Muscle of back (tissue), 13 donors: ENCODE measurements around the gene METTL14. TPM values are rescaled to one million over a fixed set of nuclear protein-coding genes. Genes with fewer than 3 reads are reported as not detected.
"Not testable (repeated sequence)": the region's sequence is repeated elsewhere in the genome, so short reads cannot be mapped to it uniquely, and the experiment has no call there.

Source experiments
- DNase-seq, 3 donors: peaks; one replicate each; pipeline versions ENCODE4 v3.0.0 to v3.0.0-alpha.2; 2013
- long read RNA-seq, 9 donors: transcript quantifications; one replicate each; lab custom pipeline, GENCODE V29; 2026
- polyA plus RNA-seq, 10 donors: library from polyadenylated mRNA; unstranded; fragments of 120-200 nt; gene quantifications; one replicate each; pipeline ENCODE4 v1.2.1, GENCODE V29; 2013; ENCODE audit not compliant: insufficient read length in 10 of 10

Gene METTL14
- 10 to 100 TPM; 25.7 to 38.9 (median 28.2) TPM for polyA plus RNA-seq
- long read RNA-seq, donor 1, full-length matches to known transcripts = 2 of 17 reads
- long read RNA-seq, donor 1, partial matches to known transcripts = 15 of 17 reads
- long read RNA-seq, donor 1, other reads (novel, unspliced or antisense) = 0 of 17 reads
- long read RNA-seq, donor 2, full-length matches to known transcripts = 2 of 18 reads
- long read RNA-seq, donor 2, partial matches to known transcripts = 16 of 18 reads
- long read RNA-seq, donor 2, other reads (novel, unspliced or antisense) = 0 of 18 reads
- long read RNA-seq, donor 3 = 0 reads
- long read RNA-seq, donor 4, full-length matches to known transcripts = 1 of 1 reads
- long read RNA-seq, donor 4, partial matches to known transcripts = 0 of 1 reads
- long read RNA-seq, donor 4, other reads (novel, unspliced or antisense) = 0 of 1 reads
- long read RNA-seq, donor 5, full-length matches to known transcripts = 5 of 5 reads
- long read RNA-seq, donor 5, partial matches to known transcripts = 0 of 5 reads
- long read RNA-seq, donor 5, other reads (novel, unspliced or antisense) = 0 of 5 reads
- long read RNA-seq, donor 6, full-length matches to known transcripts = 5 of 15 reads
- long read RNA-seq, donor 6, partial matches to known transcripts = 10 of 15 reads
- long read RNA-seq, donor 6, other reads (novel, unspliced or antisense) = 0 of 15 reads
- long read RNA-seq, donor 7, full-length matches to known transcripts = 2 of 2 reads
- long read RNA-seq, donor 7, partial matches to known transcripts = 0 of 2 reads
- long read RNA-seq, donor 7, other reads (novel, unspliced or antisense) = 0 of 2 reads
- long read RNA-seq, donor 8, full-length matches to known transcripts = 1 of 19 reads
- long read RNA-seq, donor 8, partial matches to known transcripts = 18 of 19 reads
- long read RNA-seq, donor 8, other reads (novel, unspliced or antisense) = 0 of 19 reads
- long read RNA-seq, donor 9, full-length matches to known transcripts = 1 of 1 reads
- long read RNA-seq, donor 9, partial matches to known transcripts = 0 of 1 reads
- long read RNA-seq, donor 9, other reads (novel, unspliced or antisense) = 0 of 1 reads

DNA sequence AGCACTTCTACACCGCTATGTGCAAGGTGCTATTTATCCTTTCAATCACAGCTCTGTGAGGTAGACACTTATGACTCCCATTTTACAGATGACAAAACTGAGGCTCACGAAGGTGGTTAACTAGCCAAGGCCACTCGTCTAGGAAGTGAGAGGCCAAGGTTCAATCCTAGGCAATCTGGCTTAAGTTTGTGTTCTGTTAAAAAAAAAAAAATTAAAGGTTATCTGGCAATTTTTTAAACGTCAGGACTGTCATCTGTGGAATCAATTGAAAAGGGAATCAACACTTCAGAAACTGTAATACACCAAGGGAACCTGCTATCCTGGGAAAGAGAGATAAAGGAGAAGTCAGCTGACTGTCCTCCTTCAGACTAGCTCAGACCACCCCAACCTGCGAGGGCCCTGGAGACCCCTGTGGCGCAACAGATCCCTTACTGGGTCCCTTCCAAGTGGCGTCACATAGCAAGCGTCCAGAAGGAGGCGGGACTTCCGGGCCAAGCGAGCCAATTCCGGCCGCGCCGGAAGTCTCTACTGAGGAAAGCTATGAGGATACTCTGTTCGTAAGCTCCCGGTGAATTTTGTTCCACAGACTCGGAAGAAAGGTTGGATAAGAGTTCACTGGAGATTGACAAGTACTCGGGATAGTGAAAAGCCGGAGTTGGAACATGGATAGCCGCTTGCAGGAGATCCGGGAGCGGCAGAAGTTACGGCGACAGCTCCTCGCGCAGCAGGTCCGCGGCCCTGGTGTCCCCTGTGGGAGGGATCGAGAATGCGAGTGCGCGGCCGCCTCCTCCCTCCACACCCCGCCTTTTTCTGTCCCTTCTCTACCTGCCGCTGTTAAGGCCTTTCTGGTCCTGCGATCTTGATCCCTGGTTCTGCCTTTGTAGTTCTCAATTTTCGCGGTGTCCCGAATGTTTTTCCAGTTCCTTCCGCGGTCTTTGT, at the start of gene METTL14:
Gene METTL14 (plus strand): TSS at position 520 of the 939 bp plus-strand sequence. CDS start 143 bp downstream, at position 663.
- peak; percentile 93 to 99 (median 96) for DNase-seq

DNA sequence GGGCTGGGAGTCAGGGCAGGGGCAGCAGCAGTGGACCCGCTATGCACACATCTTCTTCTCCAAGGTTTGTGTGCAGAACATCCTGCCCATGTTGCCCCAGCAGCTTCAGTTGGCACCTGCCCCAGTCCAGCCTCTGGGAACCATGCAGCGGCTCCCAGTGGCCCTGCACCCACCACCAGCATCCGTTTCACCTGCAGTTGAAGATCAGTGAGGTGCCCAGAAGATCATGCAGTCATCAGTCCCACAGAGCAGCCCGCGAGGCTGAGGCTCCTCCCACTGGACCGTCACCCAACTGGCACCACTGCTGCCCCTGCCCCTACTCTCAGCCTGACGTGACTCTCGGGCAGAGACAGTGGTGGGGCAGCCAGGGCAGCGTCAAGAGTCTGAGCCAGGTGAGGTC, 49.1 kb upstream of the METTL14 start:
- DNase-seq = not testable (repeated sequence)

DNA sequence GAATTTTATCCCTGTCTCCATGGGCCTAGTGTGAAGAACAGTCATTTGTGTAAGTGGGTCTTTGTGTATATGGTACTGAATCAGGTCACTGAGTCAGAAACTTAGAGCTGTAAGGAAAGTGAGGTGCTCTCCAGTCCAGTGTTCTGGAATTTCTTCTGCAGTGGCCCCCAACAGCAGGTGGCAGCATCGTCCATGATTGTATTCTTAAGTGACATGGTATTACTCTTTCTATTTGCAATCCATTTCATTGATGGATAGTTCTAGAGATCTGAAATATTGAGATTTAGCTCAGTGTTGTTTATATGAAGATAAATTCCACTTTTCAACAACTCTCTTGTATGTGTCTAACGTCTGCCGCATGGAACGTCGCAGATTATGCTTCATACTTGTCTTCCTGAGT, 20.5 kb upstream of the METTL14 start:
- DNase-seq = not testable (repeated sequence)

DNA sequence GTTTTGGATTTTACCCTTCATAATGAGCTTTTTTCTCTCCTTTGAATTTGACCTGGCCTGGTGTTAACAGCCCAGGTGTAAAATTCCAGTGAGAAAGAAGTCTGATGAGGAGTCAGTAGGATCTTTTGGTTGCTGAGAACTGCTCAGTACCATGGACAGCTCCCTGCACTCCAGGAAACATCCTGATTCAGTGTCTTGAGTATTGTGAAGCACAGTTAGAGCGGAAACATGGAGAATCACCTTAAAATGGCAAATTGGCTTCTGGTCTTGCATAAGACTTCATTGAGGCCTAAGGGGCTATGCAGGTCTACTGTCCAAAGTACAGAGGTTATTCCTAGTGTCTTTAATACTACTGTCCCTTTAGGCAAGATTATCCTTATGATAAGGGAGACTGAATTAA, 16.0 kb upstream of the METTL14 start:
- DNase-seq = peak; percentile 64 to 80 (median 78)

DNA sequence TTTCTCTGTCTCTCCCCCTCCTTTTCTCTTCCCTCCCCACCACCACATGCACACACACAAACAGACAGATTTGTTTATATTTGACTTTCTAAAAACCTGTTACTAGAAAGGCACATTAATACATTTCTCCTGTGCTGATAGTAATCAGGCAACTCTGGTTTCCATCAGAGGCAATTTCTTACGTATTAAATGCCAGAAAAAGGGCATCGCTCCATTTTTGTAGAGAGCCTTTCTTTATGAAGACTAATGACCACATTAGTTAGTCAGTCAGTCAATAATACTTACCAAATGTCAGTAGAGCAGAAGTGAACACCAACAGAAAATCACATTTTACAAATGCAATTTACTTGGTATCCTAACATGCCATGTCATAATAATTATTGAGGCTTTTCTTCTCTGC, 14.2 kb upstream of the METTL14 start:
- DNase-seq = not testable (repeated sequence)

DNA sequence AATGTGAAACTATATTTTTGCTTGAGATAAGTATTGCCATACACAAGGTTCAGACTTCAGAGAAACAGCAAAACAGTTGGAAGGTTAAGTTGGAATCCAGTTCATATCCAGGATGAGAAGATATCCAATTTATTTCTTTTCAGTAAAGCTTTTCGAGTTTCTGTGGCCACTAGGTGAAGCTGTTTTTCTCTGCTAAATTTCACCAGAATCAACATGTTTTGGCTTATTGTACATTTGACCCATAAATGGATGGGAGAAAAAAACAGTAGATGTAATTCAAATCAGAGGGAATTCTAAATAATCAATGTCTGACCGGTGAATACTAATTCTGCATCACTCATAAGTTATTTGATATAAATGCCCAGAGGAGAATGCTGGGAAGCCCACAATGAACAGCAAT, 9.1 kb upstream of the METTL14 start:
- DNase-seq = no peak

DNA sequence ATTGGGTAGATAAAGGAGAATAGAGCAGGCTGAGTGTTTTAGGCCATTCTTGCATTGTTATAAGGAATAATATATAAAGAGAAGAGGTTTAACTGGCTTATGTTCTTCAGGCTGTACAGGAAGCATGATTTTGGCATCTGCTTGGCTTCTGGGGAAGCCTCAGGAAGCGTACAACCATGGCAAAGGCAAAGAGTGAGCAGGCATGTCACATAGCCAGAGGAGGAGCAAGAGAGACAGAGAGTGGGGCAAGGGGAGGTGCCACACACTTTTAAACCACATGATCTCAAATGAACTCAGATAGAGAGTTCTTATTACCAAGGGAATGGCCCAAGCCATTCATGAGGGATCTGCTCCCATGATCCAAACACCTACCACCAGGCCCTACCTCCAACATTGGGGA, 4.4 kb upstream of the METTL14 start:
- no peak for DNase-seq

DNA sequence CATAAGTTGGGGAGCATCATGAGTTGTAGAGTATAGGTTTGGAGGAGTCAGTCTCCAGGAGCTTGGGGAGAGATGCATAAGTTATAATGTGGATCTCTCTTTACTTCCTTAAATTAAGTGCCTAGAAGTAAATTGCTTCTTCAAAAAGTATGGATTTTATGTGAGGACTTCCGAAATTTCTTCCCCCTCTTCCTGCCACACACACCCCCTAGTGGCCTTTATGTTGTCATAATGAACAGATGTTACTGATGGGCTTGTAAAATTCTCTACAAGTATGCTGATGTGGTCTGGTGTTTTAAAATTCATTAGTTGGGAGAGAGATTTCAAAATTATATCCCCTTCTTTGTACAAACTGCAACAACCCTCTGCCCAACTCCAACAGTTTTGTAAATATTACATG, 2.3 kb upstream of the METTL14 start:
- DNase-seq = peak in 2 of 3 donors; percentile 4 to 8

DNA sequence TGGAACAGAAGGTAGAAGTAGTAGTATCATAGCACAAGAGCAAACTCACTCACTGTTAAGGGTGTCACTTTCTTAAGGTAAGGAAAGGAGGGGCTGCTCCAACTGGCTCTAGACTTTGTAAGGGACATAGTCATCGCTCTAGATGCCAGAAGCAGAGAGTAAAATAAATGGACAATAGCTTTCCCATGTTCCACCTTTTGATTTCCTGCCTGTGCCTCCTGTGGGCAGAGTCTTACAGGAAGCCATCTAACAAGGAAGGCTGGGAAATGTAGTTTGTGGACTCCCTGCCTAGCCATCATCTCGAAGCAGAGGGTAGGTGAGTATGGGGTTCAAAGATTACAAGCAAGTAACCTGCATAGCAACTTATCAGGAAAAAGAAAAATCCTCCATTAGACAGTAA, 1.7 kb upstream of the METTL14 start:
- DNase-seq = no peak

DNA sequence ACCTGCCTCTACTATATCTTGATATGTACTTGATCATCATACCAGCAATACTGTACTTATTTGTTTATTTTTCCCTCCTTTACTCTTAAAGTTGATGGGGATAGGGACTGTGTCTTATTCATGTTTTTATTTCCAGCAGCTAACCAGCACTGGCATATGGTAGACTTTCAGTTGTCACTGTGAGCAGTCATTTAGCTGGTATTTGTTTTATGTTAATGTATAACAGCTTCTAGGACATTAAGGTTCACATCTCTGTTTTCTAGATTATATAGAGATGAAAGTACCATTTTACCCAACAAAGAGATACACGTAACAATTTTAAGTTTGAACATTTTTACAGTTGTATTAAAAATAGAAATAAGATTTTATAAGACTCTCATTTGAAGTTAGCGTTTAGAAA, 17.9 kb downstream of the METTL14 start:
- DNase-seq = no peak

DNA sequence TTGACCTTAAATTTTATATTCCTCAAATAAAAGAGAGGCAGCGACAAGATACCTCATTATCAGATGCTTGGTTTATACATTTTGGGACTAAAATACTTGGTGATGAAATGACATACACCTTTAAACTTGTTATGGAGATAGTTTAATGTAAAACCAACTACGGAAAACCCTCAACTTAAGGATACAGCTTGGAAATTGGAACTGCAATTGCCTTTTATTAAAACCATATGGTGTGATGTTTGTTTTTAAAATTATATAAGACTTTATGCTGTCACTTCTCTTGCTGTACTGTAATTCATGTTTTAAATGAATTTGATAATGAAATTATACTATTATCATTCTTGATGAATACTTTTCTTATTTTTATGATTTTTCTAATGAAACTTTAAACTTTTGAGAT, 25.9 kb downstream of the METTL14 start:
- peak in 2 of 3 donors; percentile 21 to 41 for DNase-seq

DNA sequence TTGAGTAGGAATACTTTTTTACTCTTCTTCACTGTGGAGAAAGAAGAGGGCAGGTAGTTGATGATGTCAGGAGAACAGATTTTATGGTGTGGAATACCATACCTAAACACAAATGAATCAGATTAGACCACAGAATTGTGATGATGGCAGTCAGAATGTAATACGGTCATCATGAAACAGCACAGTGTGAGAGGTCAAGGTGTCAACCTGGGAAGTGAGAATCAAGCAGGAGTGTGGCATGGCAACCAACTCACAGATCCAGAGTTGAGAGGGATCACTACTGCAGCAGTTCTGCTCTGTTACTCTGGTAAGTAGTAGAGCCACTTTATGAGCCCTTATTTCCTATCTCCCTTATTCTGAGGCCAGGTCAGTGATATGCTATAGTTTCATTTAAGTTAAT, 27.7 kb downstream of the METTL14 start:
- DNase-seq = no peak

DNA sequence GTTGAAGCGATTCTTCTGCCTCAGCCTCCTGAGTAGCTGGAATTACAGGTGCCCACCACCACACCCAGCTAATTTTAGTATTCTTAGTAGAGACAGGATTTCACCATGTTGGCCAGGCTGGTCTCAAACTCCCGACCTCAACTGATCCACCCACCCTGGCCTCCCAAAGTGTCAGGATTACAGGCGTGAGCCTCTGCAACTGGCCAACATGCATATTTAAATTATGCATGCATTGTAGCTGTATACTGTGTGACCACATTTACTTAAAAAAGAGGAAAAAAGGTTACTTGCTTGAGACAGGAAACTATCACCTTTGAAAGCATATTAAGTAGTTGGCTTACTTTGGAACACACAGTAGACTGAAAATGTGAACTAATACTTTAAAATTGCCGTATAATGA, 29.5 kb downstream of the METTL14 start:
- no peak for DNase-seq

DNA sequence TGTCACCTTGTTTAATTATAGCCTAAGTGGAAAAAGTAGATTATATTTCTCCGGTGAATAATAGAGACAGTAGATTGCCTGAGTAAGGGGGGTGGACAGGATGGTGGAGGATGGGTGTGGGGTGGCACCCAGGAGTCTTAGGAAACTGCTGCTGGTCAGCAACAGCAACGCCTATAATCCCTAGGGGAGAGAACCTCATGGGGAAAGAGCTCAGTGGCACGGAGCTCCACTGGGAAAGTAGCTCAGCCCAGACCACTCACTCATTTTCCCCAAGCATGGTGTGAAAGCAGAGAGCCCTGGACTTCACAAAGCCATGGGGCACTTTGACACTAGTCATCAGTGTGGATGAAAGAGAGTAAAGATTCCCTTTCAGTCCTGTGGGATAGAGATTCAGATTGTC, 31.1 kb downstream of the METTL14 start:
- no peak for DNase-seq

DNA sequence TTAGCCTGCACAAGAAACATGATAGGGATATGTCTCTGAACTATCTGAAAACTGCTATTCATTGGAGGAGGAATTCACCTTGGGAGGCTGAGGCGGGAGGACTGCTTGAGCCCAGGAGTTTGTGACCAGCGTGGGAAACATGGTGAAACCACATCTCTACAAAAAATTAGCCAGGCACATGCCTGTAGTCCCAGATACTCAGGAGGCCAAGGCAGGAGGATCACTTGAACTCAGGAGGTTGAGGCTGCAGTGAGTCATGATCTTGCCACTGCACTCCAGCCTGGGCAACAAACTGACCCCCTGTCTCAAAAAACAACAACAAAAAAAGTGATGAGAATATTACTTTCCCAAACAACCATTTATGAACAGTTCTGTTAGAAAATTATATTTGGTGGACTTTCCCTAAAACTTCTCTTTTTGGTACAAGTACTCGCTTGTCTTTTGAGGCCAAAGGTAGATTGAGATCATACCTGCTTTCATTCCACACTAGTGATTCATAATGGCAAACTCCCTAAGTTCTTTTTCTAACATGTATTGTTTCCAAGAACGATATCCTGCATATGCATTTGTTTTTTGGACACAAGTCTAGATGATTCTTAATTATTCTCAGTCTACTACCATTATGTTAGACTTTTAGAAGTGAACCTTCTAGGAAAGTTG, 33.4 kb downstream of the METTL14 start:
- DNase-seq = no peak

DNA sequence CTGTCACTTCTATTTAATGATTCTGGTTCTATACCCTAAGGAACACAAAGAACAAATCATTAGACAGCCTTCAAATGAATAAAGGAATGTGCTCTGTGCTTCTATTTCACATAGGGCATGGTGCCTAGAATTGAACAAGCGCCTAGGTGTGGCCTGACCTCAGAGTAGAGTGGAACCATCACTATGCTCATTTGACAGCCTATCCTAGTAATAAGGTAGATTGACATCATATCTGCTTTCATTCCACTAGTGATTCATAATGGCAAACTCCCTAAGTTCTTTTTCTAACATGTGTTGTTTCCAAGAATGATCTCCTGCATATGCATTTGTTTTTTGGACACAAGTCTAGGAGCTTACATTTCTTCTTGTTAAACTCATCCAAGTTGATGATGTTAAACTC, 36.6 kb downstream of the METTL14 start:
- DNase-seq = no peak

DNA sequence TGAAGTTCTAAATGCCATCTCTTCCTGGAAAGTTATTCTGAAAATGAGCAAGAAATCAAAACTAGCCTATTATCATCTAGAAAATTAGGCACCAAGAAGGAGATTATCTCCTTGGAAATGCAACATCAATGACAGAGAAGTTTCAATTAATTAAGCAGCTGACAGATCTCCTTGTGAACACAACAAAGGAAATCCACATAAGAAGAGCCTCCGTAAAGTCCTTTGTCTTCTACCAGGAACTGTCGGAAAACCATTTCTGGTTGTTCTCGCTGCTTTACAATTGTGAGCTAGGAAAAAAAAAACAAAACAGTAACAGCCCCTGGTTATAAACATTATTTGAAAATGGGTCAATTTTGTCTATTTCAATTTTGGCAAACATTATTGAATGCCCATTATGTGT, 38.2 kb downstream of the METTL14 start:
- DNase-seq = no peak

DNA sequence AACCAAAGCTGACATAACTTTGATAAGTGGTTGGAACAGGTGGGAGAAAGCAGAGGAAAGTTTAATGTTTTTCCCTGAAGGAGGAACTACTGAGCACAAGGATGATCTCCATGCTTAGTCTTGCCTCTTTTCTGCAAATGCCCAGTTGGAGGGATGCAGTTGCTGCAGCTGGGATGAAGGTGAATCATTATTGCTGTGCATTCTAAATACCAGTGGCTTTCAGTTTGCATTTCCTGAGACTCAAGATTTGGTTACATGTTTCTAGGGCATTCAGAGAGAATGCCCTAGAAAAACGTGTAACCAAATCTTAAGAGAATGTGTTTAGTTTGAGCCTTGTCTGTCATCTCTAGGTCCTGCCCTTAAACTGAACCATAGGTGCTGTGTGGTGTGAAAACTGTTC, 42.2 kb downstream of the METTL14 start:
- DNase-seq = no peak

DNA sequence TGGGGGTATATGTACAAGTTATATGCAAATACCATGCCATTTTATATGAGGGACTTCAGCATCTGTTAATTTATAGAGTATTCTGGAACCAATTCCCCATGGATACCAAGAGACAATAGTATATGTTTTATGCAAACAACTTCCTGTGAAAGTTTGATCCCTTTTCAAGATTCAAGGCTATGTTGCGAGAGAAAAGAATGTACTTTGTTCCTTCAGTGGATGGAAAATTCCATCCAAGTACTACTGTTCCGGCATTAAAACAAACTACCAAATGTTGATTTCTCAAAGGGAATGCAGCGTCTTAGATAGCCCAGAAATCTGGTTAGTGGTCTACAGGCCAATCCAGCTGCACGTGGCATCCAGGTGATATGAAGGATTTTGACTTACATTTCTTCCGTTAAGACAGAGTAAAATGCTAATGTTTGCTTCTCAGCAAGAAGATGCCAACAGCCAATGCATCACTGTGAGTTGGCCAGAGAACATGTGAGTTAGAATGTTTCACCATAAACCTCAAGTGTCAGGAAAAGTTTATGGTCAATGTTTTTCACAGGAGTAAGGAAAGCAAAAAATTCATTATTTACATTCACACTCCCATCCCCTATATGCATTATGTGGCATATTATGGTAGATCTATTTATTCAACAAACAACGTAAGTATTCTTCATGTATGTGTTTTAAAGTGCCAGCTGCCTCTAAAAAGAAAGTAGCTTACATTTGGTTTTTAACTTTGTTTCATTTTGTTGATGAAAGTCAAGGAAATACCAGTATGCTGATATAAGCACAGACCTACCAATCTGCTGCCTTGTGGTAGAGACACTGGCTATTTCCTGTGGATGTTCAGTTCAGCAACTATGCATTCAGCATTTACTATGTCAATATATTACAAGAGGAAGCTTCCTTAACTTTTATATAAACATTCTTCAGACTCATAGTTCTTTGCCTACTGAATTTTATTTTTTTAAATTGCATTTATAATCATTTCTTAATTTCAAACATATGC, 44.4 kb downstream of the METTL14 start:
- DNase-seq = no peak
